CD4-positive, alpha-beta T cell (primary cell): ENCODE results near the gene OR7E24. TPM values are rescaled to one million over a fixed set of nuclear protein-coding genes. Genes with fewer than 3 reads are reported as not detected.

Experiments used
- ATAC-seq: fragments of 200-7000 bp; cut with Tn5 transposase; one replicate; pipeline ENCODE4 v1.10.0; 2022; ENCODE audit warnings: mild to moderate bottlenecking; ENCODE audit not compliant: poor library complexity
- CTCF ChIA-PET: fragments of 350-600 bp; sonication (Branson Sonifier 250); formaldehyde crosslinking; loops from one replicate; lab custom pipeline; 2021; ENCODE audit warnings: antibody characterized with exemption, inconsistent platforms; lab: Charles Lee
- POLR2A ChIA-PET: fragments of 350-600 bp; sonication (Branson Sonifier 250); formaldehyde crosslinking; loops from one replicate; lab custom pipeline; 2021; ENCODE audit warnings: antibody characterized with exemption, inconsistent platforms; lab: Charles Lee
- DNase-seq, 14 experiments: peaks; one replicate each; pipeline ENCODE4 v3.0.0-alpha.2; 2013 to 2020; ENCODE audit warnings: mixed read lengths in 2 of 14
- H3K27ac ChIP-seq, 2 donors: one replicate each; pipeline versions ENCODE4 v1.5.1 to v1.7.0; 2013; ENCODE audit warnings: low read length in 2 of 2, low read depth in 1 of 2, mild to moderate bottlenecking in 1 of 2
- H3K27me3 ChIP-seq, 2 experiments: 1 replicate in 1 of 2; 2 replicates in 1 of 2; pipeline versions ENCODE4 v1.6.1 to v1.7.0; 2013; ENCODE audit warnings: low read length in 2 of 2, control low read depth in 1 of 2, mild to moderate bottlenecking in 1 of 2, moderate library complexity in 1 of 2; ENCODE audit not compliant: insufficient read depth in 2 of 2, control insufficient read depth in 1 of 2
- H3K36me3 ChIP-seq: one replicate; pipeline ENCODE4 v1.6.1; 2013; ENCODE audit warnings: low read length, control low read depth; ENCODE audit not compliant: insufficient read depth
- H3K4me1 ChIP-seq: one replicate; pipeline ENCODE4 v1.6.1; 2013; ENCODE audit warnings: low read length, control low read depth; ENCODE audit not compliant: insufficient read depth
- H3K4me3 ChIP-seq: one replicate; pipeline ENCODE4 v1.5.1; 2013; ENCODE audit warnings: mild to moderate bottlenecking, low read length, moderate library complexity
- H3K9me3 ChIP-seq, 2 experiments: 1 replicate in 1 of 2; 2 replicates in 1 of 2; pipeline versions ENCODE4 v1.6.1 to v1.7.0; 2013; ENCODE audit warnings: low read length in 2 of 2, mild to moderate bottlenecking in 2 of 2, control low read depth in 1 of 2, moderate library complexity in 1 of 2; ENCODE audit not compliant: control insufficient read depth in 1 of 2, insufficient read depth in 1 of 2
- H3K27ac Mint-ChIP-seq: one replicate; pipeline ENCODE4 v1.8.0; 2020; ENCODE audit warnings: mixed read lengths
- H3K27me3 Mint-ChIP-seq: one replicate; pipeline ENCODE4 v1.8.0; 2021; ENCODE audit warnings: mixed read lengths
- H3K36me3 Mint-ChIP-seq: one replicate; pipeline ENCODE4 v1.8.0; 2021; ENCODE audit warnings: low read depth, mixed read lengths
- H3K4me1 Mint-ChIP-seq: one replicate; pipeline ENCODE4 v1.8.0; 2021; ENCODE audit warnings: low read depth, mixed read lengths
- H3K4me3 Mint-ChIP-seq: one replicate; pipeline ENCODE4 v1.8.0; 2020; ENCODE audit warnings: mild to moderate bottlenecking, mixed read lengths
- H3K9me3 Mint-ChIP-seq: one replicate; pipeline ENCODE4 v1.8.0; 2020; ENCODE audit warnings: mixed read lengths
- CTCF ChIP-seq: fragments of 200-600 bp; IDR thresholded peaks from one replicate; pipeline ENCODE4 v1.8.0; 2022; ENCODE audit warnings: antibody characterized with exemption, mild to moderate bottlenecking
- intact Hi-C, 2 experiments: fragments of 100-400 bp; cut with DNase I in 1 of 2; cut with micrococcal nuclease in 1 of 2; formaldehyde crosslinking; loops; one replicate each; pipeline versions ENCODE4 v1.15.1 to v1.9.0; 2023 to 2025; cut with DNase I, micrococcal nuclease
- total RNA-seq, 174 experiments: library from RNA in 2 of 174; stranded (reverse) in 2 of 174; gene quantifications; one replicate each; pipeline ENCODE4 v1.2.3 and lab custom pipeline; 2021 to 2026

Gene OR7E24
- total RNA-seq, 2 experiments from 2014 or later, result not detected

GRCh38 chr19:9296336-9296735 lies 45.6 kb downstream of the OR7E24 start:
- DNase-seq (no peak), ATAC-seq (no peak)
- no peak for TF ChIP-seq CTCF
- no peak overlapping the region for H3K4me3 ChIP-seq
- no peaks in the 10 kb centered on the region for H3K4me1 Mint-ChIP-seq
- no peak overlapping the region for H3K27ac ChIP-seq
- H3K36me3 Mint-ChIP-seq, result peaks cover 99% of the 10 kb centered on the region
- intact Hi-C loops, result no loop called here
- H3K9me3 Mint-ChIP-seq, result peaks cover 26% of the 10 kb centered on the region
- CTCF ChIA-PET, result no interaction called here
- peaks cover 62% of the 10 kb centered on the region for H3K36me3 ChIP-seq
- H3K27ac Mint-ChIP-seq, result no peak overlapping the region
- no peak overlapping the region for H3K4me3 Mint-ChIP-seq
- no peaks in the 10 kb centered on the region for H3K4me1 ChIP-seq
- H3K9me3 ChIP-seq, result peaks cover 42 to 94% of the 10 kb centered on the region in 2 experiments
- H3K27me3 ChIP-seq, result no peaks in the 10 kb centered on the region
- POLR2A ChIA-PET, result no interaction called here
- H3K27me3 Mint-ChIP-seq, result no peaks in the 10 kb centered on the region

Other genes starting within 250 kb of the OR7E24 start
- gene MUC16, start 240.5 kb upstream of the OR7E24 start, total RNA-seq, result under 1 TPM in 1 of 2 experiments, not detected in 1; under 0.01 TPM
- not detected for gene OR1M1, start 163.9 kb upstream of the OR7E24 start, total RNA-seq
- gene OR7G2, start 143.5 kb upstream of the OR7E24 start, total RNA-seq, result not detected
- not detected for gene OR7G1, start 135.2 kb upstream of the OR7E24 start, total RNA-seq
- gene OR7G3, start 124.0 kb upstream of the OR7E24 start, total RNA-seq, result not detected
- 100 to 1,000 TPM; 110 TPM for gene ZNF317, start 110.5 kb upstream of the OR7E24 start, total RNA-seq
- not detected for gene OR7D2, start 72.0 kb upstream of the OR7E24 start, total RNA-seq
- not detected for gene OR7D4, start 31.3 kb upstream of the OR7E24 start, total RNA-seq
- 10 to 100 TPM; 13.4 to 14.2 TPM for gene ZNF699, start 58.9 kb downstream of the OR7E24 start, total RNA-seq
- 1 to 10 TPM; 4.7 to 6.5 TPM for gene ZNF559, start 73.2 kb downstream of the OR7E24 start, total RNA-seq
- gene ZNF177, start 112.1 kb downstream of the OR7E24 start, total RNA-seq, result 1 to 10 TPM in 1 of 2 experiments, not detected in 1; 1.6 TPM
- gene ZNF266, start 184.6 kb downstream of the OR7E24 start, total RNA-seq, result 10 to 100 TPM; 45.5 to 46.2 TPM
- gene ZNF560, start 247.7 kb downstream of the OR7E24 start, total RNA-seq, result not detected